GM12872 (cell line): ENCODE data around the gene PARP12.

Experiments used
- TF ChIP-seq, protein P1 (sequence below): IDR thresholded peaks from 3 replicates; pipeline ENCODE4 v1.5.1; 2011; ENCODE audit warnings: low read depth, mild to moderate bottlenecking, low read length, moderate library complexity; ENCODE audit not compliant: insufficient read depth

Gene PARP12

GRCh38 chr7:140042386-140042670 is 20.4 kb downstream of the PARP12 start:
- TF ChIP-seq, protein P1, sequence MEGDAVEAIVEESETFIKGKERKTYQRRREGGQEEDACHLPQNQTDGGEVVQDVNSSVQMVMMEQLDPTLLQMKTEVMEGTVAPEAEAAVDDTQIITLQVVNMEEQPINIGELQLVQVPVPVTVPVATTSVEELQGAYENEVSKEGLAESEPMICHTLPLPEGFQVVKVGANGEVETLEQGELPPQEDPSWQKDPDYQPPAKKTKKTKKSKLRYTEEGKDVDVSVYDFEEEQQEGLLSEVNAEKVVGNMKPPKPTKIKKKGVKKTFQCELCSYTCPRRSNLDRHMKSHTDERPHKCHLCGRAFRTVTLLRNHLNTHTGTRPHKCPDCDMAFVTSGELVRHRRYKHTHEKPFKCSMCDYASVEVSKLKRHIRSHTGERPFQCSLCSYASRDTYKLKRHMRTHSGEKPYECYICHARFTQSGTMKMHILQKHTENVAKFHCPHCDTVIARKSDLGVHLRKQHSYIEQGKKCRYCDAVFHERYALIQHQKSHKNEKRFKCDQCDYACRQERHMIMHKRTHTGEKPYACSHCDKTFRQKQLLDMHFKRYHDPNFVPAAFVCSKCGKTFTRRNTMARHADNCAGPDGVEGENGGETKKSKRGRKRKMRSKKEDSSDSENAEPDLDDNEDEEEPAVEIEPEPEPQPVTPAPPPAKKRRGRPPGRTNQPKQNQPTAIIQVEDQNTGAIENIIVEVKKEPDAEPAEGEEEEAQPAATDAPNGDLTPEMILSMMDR, result no peak

DNA sequence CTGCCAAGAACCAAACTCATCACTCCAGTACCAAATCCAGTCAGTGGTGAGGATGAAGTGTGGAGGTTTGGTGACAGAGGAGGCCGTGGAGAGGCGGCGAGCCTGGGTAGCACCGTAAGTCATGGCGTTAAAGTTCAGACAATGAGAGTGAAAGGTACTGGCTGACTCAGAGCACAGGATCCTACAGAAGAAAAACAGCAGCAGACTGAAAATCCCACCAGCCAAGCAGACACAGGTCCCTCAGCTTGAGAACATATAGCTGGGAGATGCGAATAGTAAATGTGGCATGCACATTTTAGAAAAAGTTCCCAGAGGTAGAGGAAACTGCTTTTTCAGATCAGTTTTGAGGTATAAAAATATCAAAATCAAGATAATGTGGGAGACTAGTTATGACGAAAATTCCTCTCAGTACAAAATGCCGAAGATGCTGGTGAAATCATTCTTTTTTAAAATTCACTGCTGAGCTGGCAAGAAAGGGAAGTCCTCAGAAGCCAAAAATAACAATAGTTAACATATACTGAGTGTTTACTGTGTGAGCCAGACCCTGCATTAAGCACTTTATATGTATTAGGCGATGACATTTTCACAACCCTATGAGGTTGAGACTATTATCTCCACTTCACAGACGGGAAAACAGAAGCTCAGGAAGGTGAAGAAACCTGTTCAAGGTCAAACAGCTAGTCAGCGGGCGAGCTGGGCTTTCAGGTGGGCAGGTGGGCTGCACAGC is 20.9 kb downstream of the PARP12 start:
- TF ChIP-seq, protein P1, result no peak

DNA sequence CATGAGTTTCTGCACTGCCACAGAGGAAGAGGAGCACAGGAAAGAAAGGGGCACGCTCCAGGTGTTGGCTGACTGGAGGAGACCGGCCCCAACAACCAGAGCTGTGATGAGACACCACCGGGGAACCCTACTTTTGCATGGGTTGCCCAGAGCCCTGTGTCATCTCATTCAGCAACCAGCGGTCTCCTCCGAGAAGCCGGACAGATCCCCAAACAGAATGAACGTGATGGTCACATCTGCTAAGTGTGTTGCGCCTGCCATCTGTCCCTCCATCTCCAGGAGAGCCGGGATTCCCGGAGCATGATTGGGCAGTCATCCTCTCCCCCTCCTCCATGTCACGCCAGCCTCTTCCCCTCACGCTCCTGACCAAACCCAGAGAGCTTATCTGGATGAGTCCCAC is 22.9 kb downstream of the PARP12 start:
- TF ChIP-seq, protein P1, result no peak

DNA sequence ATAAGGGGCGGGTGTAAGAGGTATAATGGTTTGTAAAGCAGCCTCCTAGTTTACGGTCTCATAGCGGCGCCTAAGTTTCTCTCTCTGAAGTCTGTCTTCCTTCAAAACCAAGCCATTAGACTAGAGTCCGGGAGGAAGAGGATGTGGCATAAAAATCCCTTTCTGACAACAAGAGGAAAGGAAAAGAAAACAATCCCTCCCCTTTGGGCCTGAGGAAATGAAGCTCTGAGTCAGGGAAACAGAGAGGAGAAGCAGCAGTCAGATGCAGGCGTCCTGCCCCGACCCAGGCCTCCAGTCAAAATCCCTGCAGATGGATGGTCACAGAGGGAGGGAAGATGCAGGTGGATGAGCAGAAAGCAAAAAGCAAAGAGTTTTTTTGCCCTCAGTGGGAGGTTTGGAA is 23.7 kb downstream of the PARP12 start:
- TF ChIP-seq, protein P1, result no peak

DNA sequence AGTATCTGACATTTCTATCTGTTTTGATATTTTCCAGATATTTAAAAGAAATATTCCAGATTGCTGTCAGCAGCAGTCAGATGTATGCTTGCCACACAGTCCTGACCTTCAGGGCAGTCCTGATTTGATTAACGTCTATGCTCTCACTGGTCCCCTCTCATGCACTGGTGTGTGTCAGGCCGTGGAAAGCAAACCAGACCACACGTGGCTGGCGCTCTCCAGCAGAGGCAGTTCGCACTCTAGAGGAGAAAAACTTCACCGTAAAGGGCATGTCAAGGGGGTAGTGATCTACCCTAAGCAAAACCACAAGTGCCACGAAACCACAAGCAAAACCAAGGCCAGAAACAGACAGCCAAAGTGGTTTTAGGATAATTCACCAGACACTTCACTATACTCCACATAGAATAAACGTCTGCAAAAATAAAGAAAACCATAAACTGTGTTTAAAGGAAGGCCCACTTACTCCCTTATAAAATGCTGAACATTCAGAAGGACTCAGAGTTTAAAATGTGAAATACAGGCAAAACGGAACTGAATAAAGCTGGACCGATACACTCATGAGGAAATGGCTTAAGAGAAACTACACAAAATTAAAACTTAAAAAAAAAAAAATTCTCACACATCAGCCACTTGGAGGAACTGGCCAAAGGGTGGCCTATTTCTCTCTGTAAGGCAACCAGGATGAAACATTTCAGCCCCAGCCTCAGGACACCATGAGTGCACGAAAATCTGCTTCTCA is 26.4 kb downstream of the PARP12 start:
- TF ChIP-seq, protein P1, result no peak

DNA sequence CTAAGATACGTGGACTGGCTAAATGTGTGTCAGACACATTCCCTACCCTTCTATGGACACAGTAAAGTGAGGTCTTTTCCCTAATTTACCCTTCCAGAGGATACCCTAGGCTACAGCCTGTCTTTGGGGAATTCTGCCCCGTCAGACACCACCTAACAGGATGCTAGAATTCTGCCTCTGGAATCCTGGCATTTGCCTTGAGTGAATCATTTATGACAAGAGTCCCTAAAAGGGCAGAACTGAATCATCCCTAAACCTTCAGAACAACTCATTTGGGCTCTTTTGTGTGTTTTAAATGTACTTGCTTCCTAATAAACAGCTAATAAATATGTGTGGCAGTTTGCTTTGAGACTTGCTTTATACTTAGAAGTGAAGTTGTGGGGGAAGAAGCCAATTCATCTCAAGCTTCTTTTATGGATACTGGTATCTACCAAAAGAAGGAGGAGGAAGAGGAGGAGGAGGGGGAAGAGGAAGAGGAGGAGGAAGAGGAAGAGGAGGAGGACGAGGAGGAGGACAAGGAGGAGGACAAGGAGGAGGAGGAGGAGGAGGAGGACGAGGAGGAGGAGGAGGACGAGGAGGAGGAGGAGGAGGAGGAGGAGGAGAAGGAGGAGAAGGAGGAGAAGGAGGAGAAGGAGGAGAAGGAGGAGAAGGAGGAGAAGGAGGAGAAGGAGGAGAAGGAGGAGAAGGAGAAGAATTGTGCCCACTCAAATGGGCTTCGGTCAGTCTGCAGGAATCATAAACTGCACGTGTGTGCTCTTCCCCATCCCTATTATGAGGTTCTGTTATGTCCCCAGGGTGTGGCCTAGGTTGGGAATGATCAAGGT is 27.1 kb downstream of the PARP12 start:
- TF ChIP-seq, protein P1, result no peak

DNA sequence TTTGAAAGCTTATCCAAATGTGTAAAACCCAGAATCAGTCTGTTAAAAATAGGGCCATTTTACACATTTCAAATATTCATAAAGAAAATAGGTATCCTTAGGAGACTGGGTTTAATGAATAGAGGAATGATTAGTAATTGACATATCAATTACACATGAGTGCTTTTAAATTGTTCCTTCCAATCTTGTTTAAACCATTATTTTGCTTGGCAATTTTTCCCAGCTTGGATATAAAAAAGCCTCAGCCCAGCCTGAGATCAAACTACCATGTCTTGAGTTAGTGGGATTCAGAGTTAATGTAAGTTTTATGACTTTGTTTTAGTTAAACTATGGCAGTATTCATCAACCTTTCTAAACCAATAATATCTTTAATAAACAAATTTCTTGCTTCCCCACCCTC is 28.3 kb downstream of the PARP12 start:
- TF ChIP-seq, protein P1, result no peak
